HG02840 (cell line): Measurements from ENCODE around the gene PAX8.

Experiments used
- ATAC-seq: cut with Tn5 transposase; IDR thresholded peaks from one replicate; pipeline ENCODE4 v1.9.1; 2021; ENCODE audit warnings: mild to moderate bottlenecking, moderate library complexity, moderate number of reproducible peaks; ENCODE audit not compliant: unreplicated experiment, low FRiP score

Gene PAX8

DNA sequence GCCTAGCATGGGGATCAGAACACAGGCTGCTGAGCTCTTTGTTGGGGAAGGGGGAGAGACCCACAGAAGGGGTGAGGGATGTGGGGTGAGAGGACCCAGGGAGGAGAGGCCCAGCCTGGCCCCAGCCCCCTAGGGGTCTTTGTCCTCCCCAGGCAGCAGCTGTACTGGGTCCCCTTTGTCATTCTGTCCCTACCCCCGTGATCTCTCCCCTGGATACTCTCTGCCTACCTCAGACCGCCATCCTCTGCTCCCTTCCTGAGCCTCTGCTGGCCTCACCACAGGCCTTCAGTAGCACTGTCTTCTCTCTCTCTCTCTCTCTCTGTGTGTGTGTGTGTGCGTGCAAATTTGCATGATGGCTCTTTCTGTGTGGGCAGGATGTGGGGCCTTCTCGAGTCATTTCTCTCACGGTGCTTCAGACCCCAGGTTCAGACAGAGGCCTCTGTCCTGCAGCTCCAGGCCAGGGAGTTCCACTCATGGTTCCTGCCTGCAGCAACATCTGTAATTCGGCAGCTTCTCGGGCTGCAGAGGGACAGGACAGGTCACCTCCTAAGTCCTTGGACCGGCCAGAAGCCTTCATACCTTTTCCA is 103.6 kb downstream of the PAX8 start:
- ATAC-seq, result peak; percentile 62

- no peak for ATAC-seq
Measured at GRCh38 chr2:113174376-113174750, 104.4 kb downstream of the PAX8 start.

DNA sequence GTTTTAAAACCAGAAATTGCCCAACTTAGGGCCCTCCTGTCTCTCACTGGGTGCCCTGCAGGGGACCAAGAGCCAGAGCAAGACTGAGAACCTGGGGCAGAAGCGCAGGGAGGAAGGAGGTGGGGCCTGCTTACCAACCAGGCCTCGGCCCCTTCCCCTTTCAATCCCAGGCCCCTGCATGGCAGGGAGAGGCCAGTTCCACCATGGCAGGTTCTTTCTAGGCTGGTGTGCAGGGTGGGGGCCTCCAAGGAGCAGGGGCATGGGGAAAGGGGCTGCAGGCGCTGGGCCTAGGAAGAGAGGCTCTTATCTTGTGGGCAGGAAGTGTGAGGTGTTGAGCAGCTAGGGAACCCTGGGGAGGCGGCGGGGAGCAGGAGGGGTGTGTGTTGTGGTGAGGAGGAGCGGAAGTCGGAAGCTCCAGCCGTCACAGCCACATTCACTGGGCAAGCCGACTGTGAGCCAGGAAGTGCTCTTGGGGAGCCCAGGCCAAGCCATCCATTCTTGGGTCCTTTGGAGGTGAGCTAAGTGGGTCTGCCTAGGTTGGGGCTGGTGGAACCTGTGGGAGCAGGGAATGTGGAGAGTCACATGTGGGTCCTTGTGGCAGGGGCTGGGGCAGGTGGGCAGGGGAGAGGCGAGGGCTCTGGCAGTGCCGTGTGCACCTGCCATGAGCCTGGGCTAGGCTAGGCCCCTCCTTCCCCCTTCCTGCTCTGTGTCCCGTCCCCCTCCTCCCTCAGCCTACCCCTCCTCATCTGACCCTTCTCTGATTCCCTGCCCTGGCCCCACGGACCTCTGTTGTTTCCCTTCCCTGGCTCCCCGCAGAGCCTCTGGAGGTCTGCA is 105.0 kb downstream of the PAX8 start, which contains the start of gene PSD4:
TSS of gene PSD4 (plus strand) at position 430 of the 834 bp plus-strand sequence. CDS start 8,486 bp downstream, outside the sequence.
- peak; percentile 75 for ATAC-seq

DNA sequence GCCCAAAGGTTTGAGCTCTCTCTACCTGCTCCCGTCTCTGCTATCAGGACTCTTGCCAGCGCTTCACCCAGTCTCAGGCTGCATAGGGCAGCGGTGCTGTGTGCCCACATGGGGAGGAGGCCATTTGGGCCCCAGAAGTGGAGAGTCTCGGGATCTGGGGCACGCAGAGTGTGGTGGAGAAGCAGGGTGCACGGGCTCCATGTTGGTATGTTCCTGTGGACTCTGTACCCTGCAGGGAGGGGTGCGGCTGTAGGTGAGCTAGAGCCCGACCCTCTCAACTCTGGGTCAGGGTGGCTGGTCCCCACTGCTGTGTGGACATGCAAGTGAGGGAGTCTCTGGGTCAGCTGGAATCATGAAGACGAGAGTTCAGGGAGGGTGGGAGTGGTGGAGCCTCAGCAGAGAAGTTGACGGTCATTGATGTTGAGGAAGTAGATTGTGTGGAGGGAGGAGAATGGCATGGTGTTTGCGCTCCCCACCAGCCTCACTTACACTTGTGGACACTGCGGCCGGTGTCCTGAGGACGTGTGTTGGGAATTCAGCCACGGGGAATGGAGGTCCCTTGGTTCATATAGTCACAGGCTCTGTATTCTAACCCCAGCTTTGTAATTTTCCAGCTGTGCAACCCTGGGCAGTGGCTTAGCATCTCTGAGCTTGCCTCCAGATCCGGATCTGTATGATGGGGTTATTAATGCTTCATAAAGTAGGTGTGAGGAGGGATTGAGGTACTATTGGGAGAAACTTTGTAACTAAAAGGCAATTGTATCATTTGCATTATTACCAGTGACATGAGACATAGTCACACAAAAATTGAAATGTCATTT is 105.8 kb downstream of the PAX8 start:
- no peak for ATAC-seq

- ATAC-seq, result no peak
Measured at GRCh38 chr2:113171334-113172075, 107.2 kb downstream of the PAX8 start.

- ATAC-seq, result no peak
Measured at GRCh38 chr2:113169586-113169985, 109.1 kb downstream of the PAX8 start.

DNA sequence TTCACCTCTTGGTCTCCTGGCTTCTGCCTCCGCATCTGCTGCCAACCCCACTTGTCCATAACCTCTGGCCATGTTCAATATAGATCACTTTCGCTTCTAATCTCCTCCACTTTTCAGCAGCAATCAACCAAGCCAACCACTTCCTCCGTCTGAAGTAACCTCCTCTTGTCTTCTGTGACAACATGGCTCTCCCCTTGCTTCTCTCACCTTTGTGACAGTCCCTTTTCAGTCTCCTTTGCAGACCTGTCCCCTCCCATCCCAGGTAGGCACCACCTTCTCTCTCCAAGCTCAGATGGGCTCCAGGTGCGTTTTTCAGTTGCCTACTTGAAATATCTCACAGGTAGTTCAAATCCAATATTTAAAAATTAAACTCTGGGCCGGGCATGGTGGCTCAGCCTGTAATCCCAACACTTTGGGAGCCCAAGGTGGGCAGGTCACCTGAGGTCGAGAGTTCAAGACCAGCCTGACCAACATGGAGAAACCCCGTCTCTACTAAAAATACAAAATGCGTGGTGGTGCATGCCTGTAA is 109.7 kb downstream of the PAX8 start:
- ATAC-seq, result no peak

- ATAC-seq, result no peak
Measured at GRCh38 chr2:113167962-113168340, 110.8 kb downstream of the PAX8 start.

DNA sequence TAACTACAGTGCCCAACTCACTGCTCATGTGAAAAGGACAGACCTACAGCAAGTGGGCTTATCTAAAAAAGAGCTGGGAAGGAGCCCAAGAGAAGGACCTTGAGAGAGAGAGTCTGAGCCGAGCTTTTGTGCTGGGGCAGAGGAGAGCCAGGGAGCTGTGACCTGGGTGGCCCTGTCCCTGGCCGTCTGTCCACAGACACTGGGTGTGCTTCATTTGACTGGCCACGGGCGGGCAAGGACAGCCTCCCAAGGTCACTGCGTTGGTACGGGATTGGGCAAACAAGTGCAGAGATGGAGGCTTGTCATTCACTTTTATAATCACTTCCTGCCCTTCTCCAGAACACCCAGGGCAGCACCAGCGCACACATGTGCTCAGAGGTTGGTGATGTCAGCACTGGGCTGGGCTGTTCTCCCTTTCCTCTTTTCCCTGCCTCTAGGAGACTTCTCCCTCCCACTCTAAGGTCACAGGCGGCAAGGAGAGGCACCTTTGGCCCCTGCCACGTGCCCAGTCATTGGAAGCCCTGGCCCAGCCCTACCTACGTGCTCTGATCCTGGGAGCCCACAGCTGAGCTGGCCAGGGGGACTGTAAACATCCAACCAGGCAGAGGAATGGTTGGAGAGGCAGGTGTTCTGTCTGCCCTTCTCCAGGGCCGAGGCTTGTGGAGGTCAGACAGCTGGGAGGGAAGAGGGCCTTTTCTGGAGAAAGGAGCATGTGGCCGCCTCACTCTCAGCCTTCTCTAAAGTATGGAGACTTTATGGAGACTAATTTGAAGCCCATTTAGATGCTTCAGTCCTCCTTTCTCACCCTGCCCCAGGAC is 111.4 kb downstream of the PAX8 start:
- no peak for ATAC-seq

DNA sequence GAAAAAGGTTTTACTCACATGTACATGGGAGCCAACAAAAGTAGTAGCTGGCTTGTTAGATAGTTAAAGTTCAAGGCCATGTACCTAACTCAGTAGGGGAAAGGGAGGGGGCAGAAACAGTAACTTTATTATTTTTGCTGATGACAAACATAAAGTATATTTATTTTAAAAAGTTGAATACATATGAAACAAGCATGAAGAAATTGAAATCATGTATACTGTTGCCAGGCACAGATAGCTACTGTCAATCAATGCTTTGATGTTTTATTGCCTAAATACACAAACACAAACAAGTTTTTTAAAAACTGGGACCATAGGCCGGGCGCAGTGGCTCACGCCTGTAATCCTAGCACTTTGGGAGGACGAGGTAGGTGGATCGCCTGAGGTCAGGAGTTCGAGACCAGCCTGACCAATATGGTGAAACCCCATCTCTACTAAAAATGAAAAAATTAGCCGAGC is 112.5 kb downstream of the PAX8 start:
- ATAC-seq, result no peak
